ENCODE data around the gene SLC12A2.
A peak's percentile ranks its signal among the peaks of the same experiment; 100 is the strongest.

Gene SLC12A2

DNA sequence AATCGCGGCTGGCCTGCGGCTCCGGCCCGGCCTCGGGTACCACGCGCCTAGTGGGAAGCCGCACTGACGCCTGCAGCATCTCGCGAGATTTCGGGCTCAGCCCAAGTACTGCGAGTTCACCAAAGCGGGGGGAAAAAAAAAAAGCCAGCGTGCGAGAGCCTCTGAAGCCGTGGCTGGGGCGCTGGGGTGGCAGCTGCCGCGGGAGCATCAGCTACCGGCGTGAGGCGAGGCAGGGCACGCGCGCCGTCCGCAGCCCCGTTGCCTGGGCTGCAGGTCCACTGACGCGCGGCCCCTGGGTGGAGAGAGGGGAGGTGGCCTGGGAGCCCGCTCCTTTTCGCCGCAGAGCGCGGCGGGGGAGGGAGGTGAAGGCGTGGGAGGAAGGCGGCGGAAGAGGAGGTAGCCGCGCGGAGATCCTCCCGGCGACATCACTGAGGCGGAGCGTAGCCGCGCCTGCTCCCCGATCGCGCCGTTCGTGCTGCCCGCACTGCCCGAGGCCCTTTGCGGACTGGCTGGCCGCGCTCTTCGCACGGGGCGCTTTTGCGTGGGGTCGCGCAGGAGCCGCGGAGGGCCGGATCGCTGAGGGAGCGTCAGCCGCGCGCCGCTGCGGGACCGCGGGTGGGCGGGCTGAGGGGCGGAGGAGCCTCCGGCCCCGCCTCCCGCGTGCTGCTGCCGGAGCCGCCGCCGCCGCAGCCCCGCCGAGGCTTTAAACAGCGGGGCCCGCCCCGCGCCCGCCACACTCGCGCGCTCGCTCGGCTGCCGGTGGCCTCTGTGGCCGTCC lies at the start of gene SLC12A2:
Gene SLC12A2, plus strand, starts transcription at position 734 of the 778 bp plus-strand sequence. CDS start 189 bp downstream, outside the sequence.
- peak; percentile 79 for DNase-seq (ENCODE audit: low read depth)

DNA sequence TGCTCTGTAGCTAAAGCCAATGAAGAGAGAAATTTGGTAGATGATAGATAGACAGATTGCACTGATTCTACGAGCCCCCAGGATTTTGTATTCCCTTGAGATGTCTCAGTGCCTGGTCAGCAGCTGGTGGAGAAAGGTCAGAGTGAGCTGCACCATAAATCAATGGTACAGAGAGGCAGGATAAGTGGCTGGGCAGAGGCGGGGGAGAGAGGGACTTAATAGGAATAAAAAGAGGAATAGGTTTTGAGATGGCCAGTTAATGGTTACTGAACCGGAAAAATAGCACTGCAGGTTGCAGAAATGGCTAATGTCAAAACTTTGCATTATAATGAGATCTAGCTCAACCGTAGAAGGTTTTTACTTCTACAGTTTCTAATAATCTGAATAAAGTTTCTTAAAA lies 47.9 kb upstream of the SLC12A2 start:
- no peak for DNase-seq (ENCODE audit: low read depth)

DNA sequence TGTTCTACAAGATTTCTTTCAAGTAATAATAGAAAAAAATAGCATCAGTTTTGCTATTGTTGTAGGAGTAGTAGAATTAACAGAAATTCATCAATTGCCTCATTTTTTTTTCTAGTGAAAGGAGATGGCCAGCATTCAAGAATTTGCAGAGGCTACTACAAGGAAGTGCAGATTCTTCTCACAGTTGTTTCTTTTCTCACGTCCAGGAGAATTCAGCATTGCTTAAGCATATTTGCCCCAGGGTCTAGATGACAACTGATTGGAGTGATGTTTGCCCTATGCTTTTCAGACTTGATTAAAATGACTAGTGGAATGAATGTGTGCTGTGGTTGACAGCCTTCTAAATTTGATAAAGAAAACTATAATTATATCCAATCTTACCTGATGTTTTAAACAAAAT lies 46.6 kb upstream of the SLC12A2 start:
- no peak for DNase-seq (ENCODE audit: low read depth)

GRCh38 chr5:128038643-128039042 lies 44.9 kb upstream of the SLC12A2 start:
- no peak for DNase-seq (ENCODE audit: low read depth)

DNA sequence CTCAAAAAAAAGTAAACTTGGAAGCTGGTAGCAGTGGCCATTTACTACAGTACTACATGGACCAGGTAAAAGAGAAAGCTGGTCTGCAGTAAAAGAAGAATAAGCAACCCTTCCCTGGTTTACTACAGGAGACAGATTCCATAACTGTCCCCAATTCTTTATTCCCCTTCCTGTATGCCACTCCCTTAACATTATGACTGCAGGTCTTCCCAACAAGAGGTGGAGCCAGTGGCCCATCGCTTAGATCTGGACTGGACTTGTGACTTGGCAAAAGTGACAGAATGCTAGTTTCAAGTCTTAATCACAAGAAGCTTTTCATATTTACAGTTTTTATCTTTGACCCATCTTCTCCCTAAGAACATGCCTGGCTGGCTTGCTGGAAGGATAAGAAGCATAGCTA lies 42.6 kb upstream of the SLC12A2 start:
- DNase-seq (ENCODE audit: low read depth), result no peak

DNA sequence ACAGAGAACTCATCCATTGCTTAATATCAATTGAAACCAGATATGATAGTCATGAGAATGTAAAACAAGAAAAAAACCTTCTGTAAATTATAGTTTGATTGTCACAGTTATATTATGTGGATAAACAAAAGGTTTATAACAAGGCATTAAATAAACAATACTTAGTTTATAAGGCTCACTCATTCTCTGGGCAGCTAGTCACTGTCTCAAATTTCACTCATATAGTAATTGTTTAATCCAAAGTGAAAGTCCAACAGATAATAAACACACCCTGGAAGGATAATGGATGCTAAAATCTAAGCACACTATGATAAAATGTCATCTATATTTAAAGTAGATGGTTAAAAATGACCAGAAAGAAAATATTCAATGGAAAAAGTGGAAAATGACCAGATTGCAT lies 30.8 kb upstream of the SLC12A2 start:
- no peak for DNase-seq (ENCODE audit: low read depth)

- DNase-seq (ENCODE audit: low read depth), result no peak
Observed at GRCh38 chr5:128053291-128053954, 30.1 kb upstream of the SLC12A2 start.

DNA sequence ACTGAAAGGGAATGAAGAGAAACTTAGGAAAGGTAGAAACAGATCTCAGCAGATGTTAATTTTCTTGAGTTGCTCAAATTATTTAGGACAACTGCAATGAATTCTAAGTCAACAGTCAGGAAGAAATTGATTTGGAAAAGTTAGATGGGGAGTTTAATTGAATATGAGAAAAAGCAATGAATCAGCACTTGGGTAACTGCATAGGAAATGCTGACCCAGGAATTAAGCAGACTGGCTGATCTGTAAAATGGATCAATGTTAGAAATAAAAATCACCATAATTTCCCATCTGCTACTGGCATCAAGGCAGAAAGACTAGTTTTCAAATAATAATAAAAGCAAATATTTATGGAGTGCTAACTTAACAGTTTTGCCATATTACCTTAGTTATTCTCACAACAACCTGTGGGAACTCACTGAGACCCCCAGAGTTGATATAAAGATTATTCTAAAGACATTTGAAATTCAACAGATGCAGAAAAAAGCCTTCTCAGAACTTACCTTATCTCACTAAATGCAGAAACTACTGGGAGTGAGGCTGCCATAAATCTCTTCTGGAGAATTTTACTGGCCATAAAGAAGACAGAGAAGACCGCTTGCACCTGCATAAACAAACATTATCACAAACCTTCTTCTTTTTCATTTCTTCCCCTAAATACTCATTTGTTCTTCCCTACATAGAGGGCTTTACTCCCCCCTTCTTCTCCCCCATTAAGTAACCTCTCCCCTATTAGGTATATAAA lies 22.8 kb upstream of the SLC12A2 start:
- DNase-seq (ENCODE audit: low read depth), result no peak

DNA sequence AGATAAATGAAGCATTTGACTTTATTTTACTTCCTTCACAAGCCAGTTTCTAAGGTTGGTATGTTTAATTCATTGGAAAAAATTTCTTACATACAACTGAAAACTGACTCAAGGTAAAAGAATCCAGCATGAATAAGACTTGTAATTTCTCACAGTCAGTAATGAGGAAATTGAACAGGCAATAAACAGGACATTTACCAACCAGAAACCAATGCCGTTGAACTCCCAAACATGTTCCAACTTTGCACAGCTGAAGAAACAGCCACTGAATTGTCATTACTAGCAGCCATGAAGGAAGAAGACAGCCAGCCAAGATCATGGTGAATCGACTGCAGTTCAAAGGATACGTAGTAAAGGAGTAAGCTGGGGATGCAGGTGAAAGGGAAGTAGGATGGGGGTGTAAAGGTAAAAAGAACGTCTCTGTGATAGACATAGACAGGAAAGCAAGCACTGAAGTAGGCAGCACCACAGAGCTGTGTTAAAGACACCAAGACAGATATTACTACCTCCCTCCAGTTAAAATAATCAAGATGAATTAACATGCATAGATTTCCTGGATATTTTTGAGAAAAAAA lies 21.3 kb upstream of the SLC12A2 start:
- no peak for DNase-seq (ENCODE audit: low read depth)

GRCh38 chr5:128074171-128074570 lies 9.4 kb upstream of the SLC12A2 start:
- DNase-seq (ENCODE audit: low read depth), result no peak

- DNase-seq (ENCODE audit: low read depth), result no peak
Observed at GRCh38 chr5:128074953-128075352, 8.6 kb upstream of the SLC12A2 start.

- DNase-seq (ENCODE audit: low read depth), result no peak
Observed at GRCh38 chr5:128077526-128077925, 6.0 kb upstream of the SLC12A2 start.

GRCh38 chr5:128081111-128081851 lies 2.3 kb upstream of the SLC12A2 start:
- no peak for DNase-seq (ENCODE audit: low read depth)

DNA sequence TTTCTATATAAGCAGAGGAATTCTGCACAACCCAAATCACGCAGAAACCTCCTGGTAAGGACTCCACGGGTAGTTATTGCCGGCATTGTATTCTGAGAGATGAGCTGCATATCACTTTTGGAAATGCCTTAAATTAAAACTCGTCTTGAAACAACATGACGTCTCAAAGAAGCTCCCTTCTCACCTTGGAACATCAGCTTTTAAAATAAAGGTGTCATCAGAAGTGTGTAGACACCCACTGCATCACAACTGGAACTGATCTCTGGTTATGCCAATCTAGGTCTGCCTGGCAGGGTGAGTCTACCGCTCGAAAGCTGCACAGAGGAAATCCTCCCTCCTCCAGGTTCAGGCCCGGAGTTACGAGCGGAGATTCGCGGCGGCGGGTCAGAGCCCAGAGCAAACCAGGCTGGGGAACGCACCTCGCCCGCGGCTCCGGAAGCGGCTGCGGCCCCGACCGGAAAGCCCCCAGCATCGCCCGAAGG lies 974 bp upstream of the SLC12A2 start:
- DNase-seq (ENCODE audit: low read depth), result no peak

GRCh38 chr5:128083811-128084227 lies 253 bp downstream of the SLC12A2 start:
- no peak for DNase-seq (ENCODE audit: low read depth)

DNA sequence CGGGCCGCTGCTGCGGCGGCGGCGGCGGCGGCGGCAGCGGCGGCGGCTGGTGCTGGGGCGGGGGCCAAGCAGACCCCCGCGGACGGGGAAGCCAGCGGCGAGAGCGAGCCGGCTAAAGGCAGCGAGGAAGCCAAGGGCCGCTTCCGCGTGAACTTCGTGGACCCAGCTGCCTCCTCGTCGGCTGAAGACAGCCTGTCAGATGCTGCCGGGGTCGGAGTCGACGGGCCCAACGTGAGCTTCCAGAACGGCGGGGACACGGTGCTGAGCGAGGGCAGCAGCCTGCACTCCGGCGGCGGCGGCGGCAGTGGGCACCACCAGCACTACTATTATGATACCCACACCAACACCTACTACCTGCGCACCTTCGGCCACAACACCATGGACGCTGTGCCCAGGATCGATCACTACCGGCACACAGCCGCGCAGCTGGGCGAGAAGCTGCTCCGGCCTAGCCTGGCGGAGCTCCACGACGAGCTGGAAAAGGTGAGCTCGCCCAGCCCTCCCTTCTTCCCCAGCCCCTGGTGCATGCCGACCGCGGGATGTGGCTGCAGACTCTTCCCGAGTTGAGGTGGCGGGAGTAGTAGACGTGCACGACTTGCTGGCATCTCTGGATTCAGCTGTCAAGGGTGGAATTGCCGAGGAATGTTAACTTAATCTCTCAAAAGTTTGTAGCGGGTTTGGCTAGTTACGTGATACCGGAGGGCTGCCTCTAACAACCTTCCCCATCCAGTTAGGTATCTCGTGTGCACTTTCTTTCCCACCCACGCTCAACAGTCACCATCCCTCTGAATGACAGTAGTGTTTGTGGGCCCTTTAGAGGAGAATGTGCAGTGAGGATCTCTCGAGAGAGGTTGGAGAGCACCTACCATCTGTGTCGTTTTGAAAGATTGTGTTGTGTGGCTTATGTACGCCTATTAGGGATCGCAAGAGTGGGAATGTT lies 932 bp downstream of the SLC12A2 start:
- peak; percentile 37 for DNase-seq (ENCODE audit: low read depth)

- no peak for DNase-seq (ENCODE audit: low read depth)
Observed at GRCh38 chr5:128085413-128085812, 1.8 kb downstream of the SLC12A2 start.

DNA sequence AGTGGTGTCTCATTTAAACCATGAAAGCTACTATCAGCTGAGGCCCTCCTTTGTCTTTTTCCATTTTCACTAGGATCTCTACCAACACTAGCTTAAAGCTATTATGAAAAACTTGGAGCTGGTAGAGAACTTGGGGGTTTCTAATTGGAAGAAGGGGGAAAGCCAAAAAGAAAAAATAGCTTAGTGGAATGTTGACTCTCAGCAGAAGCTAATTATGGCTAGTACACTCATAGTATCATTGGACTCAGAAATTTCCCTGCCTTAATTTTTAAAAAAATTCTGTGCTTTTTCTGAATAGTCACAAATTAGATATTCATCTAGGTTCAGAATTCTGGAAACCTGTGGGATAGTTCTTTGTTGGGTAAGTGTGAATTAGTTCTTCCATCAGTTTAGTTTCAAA lies 8.0 kb downstream of the SLC12A2 start:
- DNase-seq (ENCODE audit: low read depth), result no peak

DNA sequence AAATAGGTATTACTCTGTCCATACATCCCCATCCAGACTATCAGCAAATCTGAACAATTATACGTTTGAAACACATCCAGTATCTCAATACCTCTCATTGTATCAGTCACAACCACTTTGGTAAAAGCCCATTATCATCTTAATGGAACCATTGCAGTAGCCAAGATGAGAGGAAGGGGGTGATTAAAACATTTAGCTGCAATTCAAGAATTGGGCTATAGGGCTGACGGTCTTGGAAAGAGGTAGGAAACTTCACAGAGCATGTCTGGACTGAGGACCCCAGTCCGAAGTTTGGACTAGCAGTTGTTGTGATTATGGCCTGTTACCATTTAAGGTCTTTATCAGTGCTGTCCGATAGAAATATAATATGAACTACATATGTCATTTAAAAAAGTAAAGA lies 8.6 kb downstream of the SLC12A2 start:
- no peak for DNase-seq (ENCODE audit: low read depth)

DNA sequence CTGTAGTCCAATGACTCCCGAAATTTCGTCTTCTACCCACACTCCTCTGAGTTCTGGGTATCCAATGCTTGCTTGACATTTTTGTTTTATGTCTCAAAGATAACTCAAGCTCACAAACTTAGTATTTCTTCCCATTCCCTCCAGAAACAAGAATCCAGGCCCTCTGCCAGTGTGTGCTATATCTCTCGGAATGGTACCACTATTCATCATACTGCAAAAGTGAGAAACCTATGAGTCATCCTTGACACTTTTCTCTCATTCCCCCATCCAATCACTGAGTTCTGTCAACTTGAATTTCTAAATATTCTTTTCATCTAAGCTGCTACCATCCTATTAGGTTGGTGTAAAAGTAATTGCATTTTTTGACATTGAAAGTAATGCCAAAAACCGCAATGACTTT lies 9.8 kb downstream of the SLC12A2 start:
- DNase-seq (ENCODE audit: low read depth), result no peak

GRCh38 chr5:128097224-128097623 lies 13.7 kb downstream of the SLC12A2 start:
- DNase-seq (ENCODE audit: low read depth), result no peak
